Activated CD4-positive, alpha-beta T cell treated with anti-CD3 and anti-CD28 coated beads, Interleukin-10, Interleukin-2, amounts not matched to agents 100 ng/mL and 50 ng/mL, durations not matched to agents 16 hours and 8 hours (primary cell): Measurements from ENCODE around the gene BTK.
"Not testable (repeated sequence)": the region's sequence is repeated elsewhere in the genome, so short reads cannot be mapped to it uniquely, and the experiment has no call there.

ENCODE experiments used
- DNase-seq: peaks from one replicate; pipeline ENCODE4 v3.0.0-alpha.2; 2020

The BTK gene

DNA sequence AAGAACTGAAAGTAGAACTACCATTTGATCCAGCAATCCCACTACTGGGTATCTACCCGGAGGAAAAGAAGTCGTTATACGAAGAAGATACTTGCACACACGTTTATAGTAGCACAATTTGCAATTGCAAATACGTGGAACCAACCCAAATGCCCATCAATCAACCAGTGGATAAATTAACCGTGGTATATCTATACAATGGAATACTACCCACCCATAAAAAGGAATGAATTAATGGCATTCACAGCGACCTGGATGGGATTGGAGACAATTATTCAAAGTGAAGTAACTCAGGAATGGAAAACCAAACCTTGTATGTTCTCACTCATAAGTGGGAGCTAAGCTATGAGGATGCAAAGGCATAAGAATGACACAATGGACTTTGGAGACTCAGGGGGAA is 51.7 kb downstream of the BTK start:
- not testable (repeated sequence) for DNase-seq

DNA sequence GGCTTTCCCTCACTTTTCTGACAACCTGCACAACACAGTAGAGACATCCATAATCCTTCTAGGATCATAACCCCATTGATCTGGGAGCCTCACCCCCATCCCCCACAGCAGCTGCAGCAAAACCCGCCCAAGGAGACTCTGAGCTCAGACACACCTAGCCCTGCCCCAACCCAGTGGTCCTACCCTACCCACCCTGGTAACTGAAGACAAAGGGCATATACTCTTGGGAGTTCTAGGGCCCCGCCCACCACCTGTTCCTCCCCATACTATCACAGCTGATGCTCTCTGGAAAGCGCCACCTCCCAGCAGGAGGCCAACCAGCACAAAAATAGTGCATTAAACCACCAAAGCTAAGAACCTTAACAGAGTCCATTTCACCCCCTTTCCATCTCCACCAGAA is 59.4 kb downstream of the BTK start:
- DNase-seq, result not testable (repeated sequence)

DNA sequence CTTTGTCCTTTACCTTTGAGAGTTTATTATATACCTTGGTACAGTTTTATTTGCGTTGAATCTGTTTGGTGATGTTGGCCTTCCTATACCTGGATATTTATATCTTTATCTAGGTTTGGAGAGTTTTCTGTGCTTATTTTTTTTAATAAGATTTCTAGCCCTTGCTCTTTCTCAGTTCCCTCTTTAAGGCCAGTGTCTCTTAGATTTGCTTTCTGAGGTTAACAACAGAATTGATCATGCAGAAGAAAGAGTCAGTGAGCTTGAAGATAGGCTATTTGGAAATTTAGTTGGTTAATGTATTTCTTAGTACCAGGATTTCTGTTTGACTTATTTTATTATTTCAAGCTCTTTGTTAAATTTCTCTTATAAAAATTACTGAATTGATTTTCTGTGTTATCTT is 82.2 kb downstream of the BTK start:
- no peak for DNase-seq
